Endodermal cell (in vitro differentiated cells): ENCODE data around the gene SSBP4. TPM values are rescaled to one million over a fixed set of nuclear protein-coding genes. Genes with fewer than 3 reads are reported as not detected.
A peak's percentile ranks its signal among the peaks of the same experiment; 100 is the strongest.

Source experiments
- DNase-seq: peaks from one replicate; pipeline ENCODE4 v3.0.0-alpha.2; 2017
- H3K27ac ChIP-seq: 2 replicates; pipeline ENCODE4 v1.5.1; 2013; ENCODE audit warnings: mild to moderate bottlenecking, low read depth, low read length, moderate library complexity
- H3K27me3 ChIP-seq: 2 replicates; pipeline ENCODE4 v1.6.1; 2013; ENCODE audit warnings: mild to moderate bottlenecking, low read length, moderate library complexity; ENCODE audit not compliant: insufficient read depth, control insufficient read depth, poor library complexity, severe bottlenecking
- H3K36me3 ChIP-seq: 2 replicates; pipeline ENCODE4 v1.7.0; 2013; ENCODE audit warnings: mild to moderate bottlenecking, low read length, moderate library complexity; ENCODE audit not compliant: control insufficient read depth, insufficient read depth
- H3K4me1 ChIP-seq: one replicate; pipeline ENCODE4 v1.7.0; 2013; ENCODE audit warnings: low read length; ENCODE audit not compliant: control insufficient read depth, insufficient read depth
- H3K4me3 ChIP-seq: 2 replicates; pipeline ENCODE4 v1.5.1; 2013; ENCODE audit warnings: mild to moderate bottlenecking, low read length, moderate library complexity
- H3K9ac ChIP-seq: 2 replicates; pipeline ENCODE4 v1.6.1; 2013; ENCODE audit warnings: mild to moderate bottlenecking, low read length, moderate library complexity; ENCODE audit not compliant: poor library complexity, severe bottlenecking; ENCODE audit errors: extremely low read depth
- H3K9me3 ChIP-seq: 2 replicates; pipeline ENCODE4 v1.6.1; 2013; ENCODE audit warnings: mild to moderate bottlenecking, low read length, moderate library complexity; ENCODE audit not compliant: control insufficient read depth
- H3K27ac Mint-ChIP-seq: 2 replicates; pipeline ENCODE4 v1.8.0; 2020; ENCODE audit warnings: mixed read lengths
- H3K27me3 Mint-ChIP-seq: 2 replicates; pipeline ENCODE4 v1.8.0; 2021; ENCODE audit warnings: mild to moderate bottlenecking, mixed read lengths; ENCODE audit not compliant: insufficient read depth
- H3K36me3 Mint-ChIP-seq: 2 replicates; pipeline ENCODE4 v1.8.0; 2020; ENCODE audit warnings: low read depth, mixed read lengths
- H3K4me1 Mint-ChIP-seq: 2 replicates; pipeline ENCODE4 v1.8.0; 2020; ENCODE audit warnings: mixed read lengths
- H3K4me3 Mint-ChIP-seq: 2 replicates; pipeline ENCODE4 v1.8.0; 2020; ENCODE audit warnings: mild to moderate bottlenecking, moderate library complexity, mixed read lengths
- H3K9me3 Mint-ChIP-seq: 2 replicates; pipeline ENCODE4 v1.8.0; 2020; ENCODE audit warnings: mild to moderate bottlenecking, mixed read lengths
- CTCF ChIP-seq: fragments of 200-600 bp; sonication (generic); conservative IDR thresholded peaks from 2 replicates; pipeline ENCODE4 v1.5.0; 2021; ENCODE audit warnings: antibody characterized with exemption, mild to moderate bottlenecking
- WGBS, 2 experiments: methylation state at CpG; one replicate each; pipeline versions ENCODE4 v1.1.5 to v1.1.7; 2013; ENCODE audit warnings: missing lambda C conversion rate in 2 of 2, mixed read lengths in 1 of 2; ENCODE audit not compliant: insufficient coverage in 1 of 2, insufficient read length in 1 of 2; 5-methylcytosine and 5-hydroxymethylcytosine counted together
- total RNA-seq, 2 donors: library from RNA; stranded (reverse); fragmentation: NEBNext Ultra II Directional in 1 of 2; extraction: Animal tissue kit (Norgen Biotek cat#: 25700) in 1 of 2; gene quantifications; 2 replicates in 1 of 2; 3 replicates in 1 of 2; pipeline ENCODE4 v1.2.1, GENCODE V29; 2021

The SSBP4 gene
- total RNA-seq, 2 donors from 2014 or later = 35.9 to 43.5 TPM

- Mint-ChIP-seq H3K36me3 (no peaks in the 10 kb centered on the region), H3K9me3 (no peaks in the 10 kb centered on the region), H3K27ac (no peak overlapping the region), H3K4me1 (peaks cover 6% of the 10 kb centered on the region), H3K27me3 (peaks cover 65% of the 10 kb centered on the region), H3K4me3 (peak overlapping the region; percentile 61)
- peak overlapping the region; percentile 35 for H3K4me3 ChIP-seq
- no peaks in the 10 kb centered on the region for H3K36me3 ChIP-seq
- peak; percentile 67 for DNase-seq
- no peaks in the 10 kb centered on the region for H3K9me3 ChIP-seq
- no peak overlapping the region for H3K9ac ChIP-seq
- H3K27me3 ChIP-seq = peaks cover 10% of the 10 kb centered on the region
- no peak for TF ChIP-seq CTCF
- H3K27ac ChIP-seq = peak overlapping the region; percentile 49
- 20 to 25% methylated on average over 23 to 30 of the region's 30 CpGs for WGBS, 2 experiments
- H3K4me1 ChIP-seq = no peaks in the 10 kb centered on the region
These were observed 1.1 kb upstream of the SSBP4 start for GRCh38 chr19:18418029-18418482.

GRCh38 chr19:18418483-18419194 is 559 bp upstream of the SSBP4 start:
- H3K9me3 Mint-ChIP-seq = no peaks in the 10 kb centered on the region
- H3K4me3 ChIP-seq = peak overlapping the region; percentile 59
- no peaks in the 10 kb centered on the region for H3K4me1 ChIP-seq

GRCh38 chr19:18419699-18420460 is 682 bp downstream of the SSBP4 start:
- no peaks in the 10 kb centered on the region for H3K4me1 ChIP-seq
- peak overlapping the region; percentile 24 for H3K27ac ChIP-seq
- H3K36me3 ChIP-seq = no peaks in the 10 kb centered on the region
- peaks cover 70% of the 10 kb centered on the region for H3K27me3 Mint-ChIP-seq
- H3K9me3 ChIP-seq = no peaks in the 10 kb centered on the region
- H3K4me3 ChIP-seq = peak overlapping the region; percentile 77
- peak overlapping the region; percentile 61 for H3K4me3 Mint-ChIP-seq
- H3K9ac ChIP-seq = peak overlapping the region; percentile 53
- peak; percentile 67 for DNase-seq
- WGBS, 2 experiments = 4 to 6% methylated on average over 28 to 97 of the region's 97 CpGs
- H3K4me1 Mint-ChIP-seq = peaks cover 10% of the 10 kb centered on the region
- H3K27me3 ChIP-seq = peaks cover 10% of the 10 kb centered on the region
- no peaks in the 10 kb centered on the region for H3K9me3 Mint-ChIP-seq
- no peak for TF ChIP-seq CTCF
- no peak overlapping the region for H3K27ac Mint-ChIP-seq
- H3K36me3 Mint-ChIP-seq = no peaks in the 10 kb centered on the region

More at GRCh38 chr19:18418483-18419194, 559 bp upstream of the SSBP4 start:
- no peak for TF ChIP-seq CTCF
- DNase-seq = no peak
- Histone ChIP-seq H3K27me3 (peaks cover 10% of the 10 kb centered on the region), H3K27ac (peak overlapping the region; percentile 58), H3K9ac (no peak overlapping the region), H3K36me3 (no peaks in the 10 kb centered on the region), H3K9me3 (no peaks in the 10 kb centered on the region)
- peak overlapping the region; percentile 61 for H3K4me3 Mint-ChIP-seq
- H3K4me1 Mint-ChIP-seq = peaks cover 6% of the 10 kb centered on the region
- no peaks in the 10 kb centered on the region for H3K36me3 Mint-ChIP-seq
- no peak overlapping the region for H3K27ac Mint-ChIP-seq
- WGBS, 2 experiments = 34 to 40% methylated on average over 14 to 39 of the region's 39 CpGs
- H3K27me3 Mint-ChIP-seq = peaks cover 66% of the 10 kb centered on the region
